HepG2 (cell line): ENCODE measurements around the gene ST6GALNAC2. TPM values are rescaled to one million over a fixed set of nuclear protein-coding genes. Genes with fewer than 3 reads are reported as not detected.

ENCODE experiments used
- BORCS8-MEF2B ChIP-seq: sonication (generic); formaldehyde crosslinking; IDR thresholded peaks from 2 replicates; pipeline ENCODE4 v1.8.0; 2022; ENCODE audit warnings: mild to moderate bottlenecking, missing genetic modification reagents
- BRCA1 ChIP-seq: sonication (generic); formaldehyde crosslinking; IDR thresholded peaks from 2 replicates; pipeline ENCODE4 v1.4.0; 2020; ENCODE audit warnings: missing genetic modification reagents
- DRAP1 ChIP-seq: IDR thresholded peaks from 2 replicates; pipeline ENCODE4 v1.6.1; 2016; ENCODE audit warnings: missing genetic modification reagents, missing compliant biosample characterization
- KAT2B ChIP-seq: fragments of 150-350 bp; IDR thresholded peaks from 2 replicates; pipeline ENCODE4 v1.6.1; 2014; ENCODE audit warnings: low read depth, low read length, borderline replicate concordance
- KMT2A ChIP-seq: sonication (generic); formaldehyde crosslinking; IDR thresholded peaks from 2 replicates; pipeline ENCODE4 v1.4.0; 2020; ENCODE audit warnings: missing genetic modification reagents
- SNAI1 ChIP-seq: sonication (generic); formaldehyde crosslinking; IDR thresholded peaks from 2 replicates; pipeline ENCODE4 v1.5.0; 2020; ENCODE audit warnings: mild to moderate bottlenecking, missing genetic modification reagents, borderline replicate concordance
- SRF ChIP-seq: IDR thresholded peaks from 2 replicates; pipeline ENCODE4 v1.6.1; 2011; ENCODE audit warnings: mild to moderate bottlenecking, low read depth, low read length, moderate library complexity
- THAP11 ChIP-seq: IDR thresholded peaks from 2 replicates; pipeline ENCODE4 v1.6.1; 2016; ENCODE audit warnings: missing biosample characterization, missing genetic modification reagents
- ZNF484 ChIP-seq: sonication (generic); formaldehyde crosslinking; IDR thresholded peaks from 2 replicates; pipeline ENCODE4 v1.5.1; 2020; ENCODE audit warnings: mild to moderate bottlenecking, low read depth, missing genetic modification reagents, borderline replicate concordance
- ZNF543 ChIP-seq: sonication (generic); formaldehyde crosslinking; IDR thresholded peaks from 2 replicates; pipeline ENCODE4 v1.4.0; 2020; ENCODE audit warnings: mild to moderate bottlenecking, missing genetic modification reagents
- ZNF646 ChIP-seq: sonication (generic); formaldehyde crosslinking; IDR thresholded peaks from 2 replicates; pipeline ENCODE4 v1.9.0; 2021; ENCODE audit warnings: mild to moderate bottlenecking, missing genetic modification reagents
- polyA plus RNA-seq, 8 experiments: library from polyadenylated mRNA; depleted of rRNA in 3 of 8; stranded (reverse) in 7 of 8; unstranded in 1 of 8; fragments of >200 nt; fragmentation: Illumina TruSeq in 4 of 8; extraction: Trizol in 4 of 8; gene quantifications; 2 replicates each; pipeline versions ENCODE4 v1.2.1 to v1.2.3, GENCODE V29; 2011 to 2016; ENCODE audit warnings: low read depth in 4 of 8, missing spikeins in 1 of 8, mixed read lengths in 1 of 8; ENCODE audit not compliant: insufficient read depth in 1 of 8
- total RNA-seq, 5 experiments: library from RNA; depleted of rRNA; stranded (reverse); fragments of >200 nt; fragmentation: Illumina TruSeq; extraction: Trizol; gene quantifications; 2 replicates each; pipeline ENCODE4 v1.2.3, GENCODE V29; 2016; ENCODE audit warnings: low read depth in 1 of 5
- TF ChIP-seq, protein P1 (sequence below): sonication (generic); formaldehyde crosslinking; IDR thresholded peaks from 2 replicates; pipeline ENCODE4 v1.4.0; 2020; ENCODE audit warnings: missing genetic modification reagents, borderline replicate concordance
- TF ChIP-seq, protein P2 (sequence below): IDR thresholded peaks from 2 replicates; pipeline ENCODE4 v1.6.1; 2012; ENCODE audit warnings: low read depth, low read length, improper control_type of control experiment
- TF ChIP-seq, protein P3 (sequence below): sonication (generic); formaldehyde crosslinking; IDR thresholded peaks from 2 replicates; pipeline ENCODE4 v1.4.0; 2020; ENCODE audit warnings: mild to moderate bottlenecking, missing genetic modification reagents

The ST6GALNAC2 gene
- total and polyA plus RNA-seq, 2 of the 13 experiments (the other 11 are each of a cell fraction or from before 2014, with no cell fraction given), result 0.12 to 0.49 TPM

GRCh38 chr17:76569607-76570279 lies 15.9 kb downstream of the ST6GALNAC2 start (continued):
- TF ChIP-seq, protein P1, sequence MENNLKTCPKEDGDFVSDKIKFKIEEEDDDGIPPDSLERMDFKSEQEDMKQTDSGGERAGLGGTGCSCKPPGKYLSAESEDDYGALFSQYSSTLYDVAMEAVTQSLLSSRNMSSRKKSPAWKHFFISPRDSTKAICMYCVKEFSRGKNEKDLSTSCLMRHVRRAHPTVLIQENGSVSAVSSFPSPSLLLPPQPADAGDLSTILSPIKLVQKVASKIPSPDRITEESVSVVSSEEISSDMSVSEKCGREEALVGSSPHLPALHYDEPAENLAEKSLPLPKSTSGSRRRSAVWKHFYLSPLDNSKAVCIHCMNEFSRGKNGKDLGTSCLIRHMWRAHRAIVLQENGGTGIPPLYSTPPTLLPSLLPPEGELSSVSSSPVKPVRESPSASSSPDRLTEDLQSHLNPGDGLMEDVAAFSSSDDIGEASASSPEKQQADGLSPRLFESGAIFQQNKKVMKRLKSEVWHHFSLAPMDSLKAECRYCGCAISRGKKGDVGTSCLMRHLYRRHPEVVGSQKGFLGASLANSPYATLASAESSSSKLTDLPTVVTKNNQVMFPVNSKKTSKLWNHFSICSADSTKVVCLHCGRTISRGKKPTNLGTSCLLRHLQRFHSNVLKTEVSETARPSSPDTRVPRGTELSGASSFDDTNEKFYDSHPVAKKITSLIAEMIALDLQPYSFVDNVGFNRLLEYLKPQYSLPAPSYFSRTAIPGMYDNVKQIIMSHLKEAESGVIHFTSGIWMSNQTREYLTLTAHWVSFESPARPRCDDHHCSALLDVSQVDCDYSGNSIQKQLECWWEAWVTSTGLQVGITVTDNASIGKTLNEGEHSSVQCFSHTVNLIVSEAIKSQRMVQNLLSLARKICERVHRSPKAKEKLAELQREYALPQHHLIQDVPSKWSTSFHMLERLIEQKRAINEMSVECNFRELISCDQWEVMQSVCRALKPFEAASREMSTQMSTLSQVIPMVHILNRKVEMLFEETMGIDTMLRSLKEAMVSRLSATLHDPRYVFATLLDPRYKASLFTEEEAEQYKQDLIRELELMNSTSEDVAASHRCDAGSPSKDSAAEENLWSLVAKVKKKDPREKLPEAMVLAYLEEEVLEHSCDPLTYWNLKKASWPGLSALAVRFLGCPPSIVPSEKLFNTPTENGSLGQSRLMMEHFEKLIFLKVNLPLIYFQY (CRISPR knock-in tag), result peak; percentile 99
- TF ChIP-seq SRF, result no peak
- TF ChIP-seq BORCS8-MEF2B (CRISPR knock-in tag), result peak; percentile 14; the same call in 1 of the 2 replicates
- no peak for TF ChIP-seq ZNF646 (CRISPR knock-in tag)
- TF ChIP-seq, protein P2, sequence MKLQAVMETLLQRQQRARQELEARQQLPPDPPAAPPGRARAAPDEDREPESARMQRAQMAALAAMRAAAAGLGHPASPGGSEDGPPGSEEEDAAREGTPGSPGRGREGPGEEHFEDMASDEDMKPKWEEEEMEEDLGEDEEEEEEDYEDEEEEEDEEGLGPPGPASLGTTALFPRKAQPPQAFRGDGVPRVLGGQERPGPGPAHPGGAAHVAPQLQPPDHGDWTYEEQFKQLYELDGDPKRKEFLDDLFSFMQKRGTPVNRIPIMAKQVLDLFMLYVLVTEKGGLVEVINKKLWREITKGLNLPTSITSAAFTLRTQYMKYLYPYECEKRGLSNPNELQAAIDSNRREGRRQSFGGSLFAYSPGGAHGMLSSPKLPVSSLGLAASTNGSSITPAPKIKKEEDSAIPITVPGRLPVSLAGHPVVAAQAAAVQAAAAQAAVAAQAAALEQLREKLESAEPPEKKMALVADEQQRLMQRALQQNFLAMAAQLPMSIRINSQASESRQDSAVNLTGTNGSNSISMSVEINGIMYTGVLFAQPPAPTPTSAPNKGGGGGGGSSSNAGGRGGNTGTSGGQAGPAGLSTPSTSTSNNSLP, result no peak
- TF ChIP-seq, protein P3, sequence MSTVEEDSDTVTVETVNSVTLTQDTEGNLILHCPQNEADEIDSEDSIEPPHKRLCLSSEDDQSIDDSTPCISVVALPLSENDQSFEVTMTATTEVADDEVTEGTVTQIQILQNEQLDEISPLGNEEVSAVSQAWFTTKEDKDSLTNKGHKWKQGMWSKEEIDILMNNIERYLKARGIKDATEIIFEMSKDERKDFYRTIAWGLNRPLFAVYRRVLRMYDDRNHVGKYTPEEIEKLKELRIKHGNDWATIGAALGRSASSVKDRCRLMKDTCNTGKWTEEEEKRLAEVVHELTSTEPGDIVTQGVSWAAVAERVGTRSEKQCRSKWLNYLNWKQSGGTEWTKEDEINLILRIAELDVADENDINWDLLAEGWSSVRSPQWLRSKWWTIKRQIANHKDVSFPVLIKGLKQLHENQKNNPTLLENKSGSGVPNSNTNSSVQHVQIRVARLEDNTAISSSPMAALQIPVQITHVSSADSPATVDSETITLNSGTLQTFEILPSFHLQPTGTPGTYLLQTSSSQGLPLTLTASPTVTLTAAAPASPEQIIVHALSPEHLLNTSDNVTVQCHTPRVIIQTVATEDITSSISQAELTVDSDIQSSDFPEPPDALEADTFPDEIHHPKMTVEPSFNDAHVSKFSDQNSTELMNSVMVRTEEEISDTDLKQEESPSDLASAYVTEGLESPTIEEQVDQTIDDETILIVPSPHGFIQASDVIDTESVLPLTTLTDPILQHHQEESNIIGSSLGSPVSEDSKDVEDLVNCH (CRISPR knock-in tag), result no peak
- TF ChIP-seq ZNF543 (CRISPR knock-in tag), result peak; percentile 55; the same call in 1 of the 2 replicates
- peak; percentile 65 for TF ChIP-seq THAP11
- no peak for TF ChIP-seq ZNF484 (CRISPR knock-in tag)
- TF ChIP-seq KAT2B, result no peak
- TF ChIP-seq DRAP1 (CRISPR knock-in tag), result peak; percentile 12; the same call in 1 of the 2 replicates
- TF ChIP-seq KMT2A, result no peak
- TF ChIP-seq SNAI1 (CRISPR knock-in tag), result no peak
- no peak for TF ChIP-seq BRCA1 (CRISPR knock-in tag)
